Activated naive CD4-positive, alpha-beta T cell treated with Interleukin-2 at 50 U/mL for 16 hours (primary cell): ENCODE results near the gene PISD.
"Not testable (repeated sequence)": the region's sequence is repeated elsewhere in the genome, so short reads cannot be mapped to it uniquely, and the experiment has no call there.

Source experiments
- DNase-seq: peaks from one replicate; pipeline ENCODE4 v3.0.0-alpha.2; 2020

PISD gene

GRCh38 chr22:31661851-31662667 is at the start of gene PISD:
TSS of gene PISD (minus strand) at chr22:31662215. CDS start at chr22:31662208, 7 bp downstream.
- DNase-seq = peak; percentile 97

GRCh38 chr22:31711226-31711625 is 49.2 kb upstream of the PISD start:
- DNase-seq = not testable (repeated sequence)

GRCh38 chr22:31707519-31707918 is 45.5 kb upstream of the PISD start:
- no peak for DNase-seq

DNA sequence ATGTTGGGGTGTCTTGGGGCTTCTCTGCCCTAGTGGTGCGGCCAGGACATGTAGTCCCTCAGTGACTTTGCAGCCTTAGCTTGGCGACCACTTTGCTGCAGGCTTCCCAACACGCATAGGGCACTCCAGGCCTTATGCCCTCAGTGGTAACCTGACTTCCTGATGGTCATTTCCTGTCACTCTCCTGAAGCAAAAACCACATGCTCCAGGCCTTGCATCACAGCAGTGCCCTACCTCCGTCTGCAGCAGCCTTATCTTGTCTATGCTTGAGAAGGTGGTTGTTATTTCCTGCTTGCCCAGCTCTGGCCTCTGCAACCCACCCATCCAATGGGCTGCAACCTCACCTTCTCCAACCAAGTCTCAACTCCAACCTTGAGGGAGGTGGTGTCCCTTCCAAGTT is 33.4 kb upstream of the PISD start:
- DNase-seq = no peak

GRCh38 chr22:31694046-31694445 is 32.0 kb upstream of the PISD start:
- not testable (repeated sequence) for DNase-seq

DNA sequence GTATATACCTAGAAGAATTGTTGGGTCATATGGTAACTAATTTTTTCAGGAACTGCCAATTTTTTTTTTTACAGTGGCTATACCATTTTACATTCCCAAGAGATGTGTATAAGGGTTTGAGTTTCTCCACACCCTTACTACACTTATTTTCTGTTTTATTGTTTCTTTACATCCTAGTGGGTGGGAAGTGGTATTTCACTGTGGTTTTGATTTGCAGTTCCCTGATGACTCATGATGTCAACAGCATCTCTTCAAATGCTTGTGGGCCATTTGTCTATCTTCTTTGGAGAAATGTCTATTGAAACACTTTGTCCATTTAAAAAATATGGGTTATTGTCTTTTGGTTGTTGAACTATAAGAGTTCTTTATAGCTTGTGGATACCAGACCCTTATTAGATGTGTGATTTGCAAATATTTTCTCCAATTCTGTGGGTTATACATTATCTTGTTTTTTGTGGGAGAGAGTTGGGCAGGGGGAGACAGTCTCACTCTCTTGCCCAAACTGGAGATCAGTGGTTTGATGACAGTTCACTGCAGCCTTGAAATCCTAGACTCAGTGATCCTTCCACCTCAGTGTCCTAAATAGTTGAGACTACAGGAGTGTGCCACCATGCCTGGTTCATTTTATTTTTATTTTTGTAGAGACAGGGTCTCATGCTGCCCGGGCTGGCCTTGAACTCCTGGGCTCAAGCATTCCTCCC is 30.3 kb upstream of the PISD start:
- no peak for DNase-seq

DNA sequence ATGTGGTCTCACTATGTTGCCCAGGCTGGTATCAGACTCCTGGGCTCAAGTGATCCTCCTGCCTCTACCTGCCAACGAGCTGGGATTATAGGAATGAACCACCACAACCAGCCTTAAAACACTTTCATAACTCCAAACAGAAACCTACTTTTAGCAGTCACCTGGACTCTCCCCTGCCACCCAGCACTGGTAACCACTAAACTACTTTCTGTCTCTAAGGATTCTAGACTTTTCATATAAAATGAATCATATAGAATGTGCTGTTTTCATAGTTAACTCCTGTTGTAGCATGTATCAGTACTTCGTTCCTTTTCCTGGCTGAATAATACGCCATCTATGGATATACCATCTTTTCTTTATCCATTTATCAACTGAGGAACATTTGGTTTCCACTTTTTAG is 29.4 kb upstream of the PISD start:
- DNase-seq = no peak

- DNase-seq = no peak
Measured at GRCh38 chr22:31683181-31684105, 21.4 kb upstream of the PISD start.

DNA sequence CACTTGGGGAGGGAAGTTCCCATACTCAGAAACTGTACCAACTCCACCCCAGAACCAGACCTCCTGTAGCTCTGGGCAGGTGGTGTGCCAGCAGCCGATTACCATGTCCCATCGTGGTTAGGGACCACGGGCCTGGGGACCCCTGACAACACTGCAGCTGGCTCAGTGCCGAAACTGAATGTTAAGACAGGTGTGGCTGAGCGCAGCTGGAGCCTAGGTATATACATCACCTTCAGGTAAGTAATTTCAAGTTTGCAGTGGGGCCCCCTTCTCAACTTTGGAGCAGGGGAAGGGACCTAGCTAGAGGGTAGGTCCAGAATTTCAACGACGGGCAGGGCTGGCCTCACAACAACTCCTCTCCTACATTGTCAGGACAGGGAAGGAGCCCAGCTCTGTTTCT is 20.7 kb upstream of the PISD start:
- no peak for DNase-seq

GRCh38 chr22:31681349-31682345 is 19.6 kb upstream of the PISD start:
- no peak for DNase-seq

- DNase-seq = no peak
Measured at GRCh38 chr22:31680861-31681341, 18.9 kb upstream of the PISD start.

GRCh38 chr22:31678748-31679147 is 16.7 kb upstream of the PISD start:
- no peak for DNase-seq

DNA sequence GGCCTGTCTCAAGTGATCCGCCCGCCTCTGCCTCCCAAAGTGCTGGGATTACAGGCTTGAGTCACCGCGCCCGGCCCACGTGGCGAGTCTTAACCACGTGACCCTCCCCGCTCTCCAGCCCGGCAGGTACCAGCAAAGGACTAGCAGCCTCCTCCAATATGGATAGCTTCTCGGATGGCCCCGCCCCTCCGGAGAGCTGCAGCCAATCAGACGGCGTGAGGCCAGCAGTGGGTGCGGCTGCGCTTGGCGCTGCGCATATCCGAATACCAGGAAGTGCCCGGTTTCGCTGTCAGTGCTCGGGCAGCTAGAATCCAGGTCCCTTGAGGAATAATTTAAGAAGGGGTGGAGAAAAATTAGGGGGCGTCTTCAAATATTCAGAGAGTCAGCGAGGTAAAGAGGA is 14.7 kb upstream of the PISD start:
- peak; percentile 93 for DNase-seq

- not testable (repeated sequence) for DNase-seq
Measured at GRCh38 chr22:31674219-31674618, 12.2 kb upstream of the PISD start.

DNA sequence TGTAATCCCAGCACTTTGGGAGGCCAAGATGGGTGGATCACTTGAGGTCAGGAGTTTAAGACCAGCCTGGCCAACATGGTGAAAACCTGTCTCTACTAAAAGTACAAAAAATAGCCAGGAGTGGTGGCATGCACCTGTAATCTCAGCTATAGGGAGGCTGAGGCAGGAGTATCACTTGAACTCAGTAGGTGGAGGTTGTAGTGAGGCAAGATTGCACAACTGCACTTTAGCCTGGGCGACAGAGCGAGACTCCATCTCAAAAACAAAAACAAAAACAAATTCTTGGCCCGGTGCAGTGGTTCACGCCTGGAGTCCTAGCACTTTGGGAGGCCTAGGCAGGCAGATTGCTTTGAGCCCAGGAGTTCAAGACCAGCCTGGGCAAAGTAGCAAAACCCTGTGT is 6.8 kb upstream of the PISD start:
- not testable (repeated sequence) for DNase-seq

DNA sequence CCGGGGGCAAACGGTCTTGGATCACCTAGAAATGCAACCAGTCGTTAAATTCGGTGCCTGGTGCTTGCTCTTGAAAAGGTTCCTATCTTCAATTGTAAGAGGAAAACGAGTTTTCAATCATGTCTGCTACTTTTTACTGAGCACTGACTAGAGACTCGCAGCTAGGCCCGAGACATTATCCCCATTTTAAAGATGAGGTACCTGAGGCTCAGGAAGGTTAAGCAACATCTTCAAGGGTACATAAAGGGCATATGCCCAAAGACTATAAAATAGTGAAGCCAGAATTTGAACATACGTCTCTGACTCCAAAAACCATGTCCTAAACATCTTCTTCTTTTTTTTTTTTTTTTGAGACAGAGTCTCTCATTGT is 638 bp upstream of the PISD start:
- DNase-seq = no peak

DNA sequence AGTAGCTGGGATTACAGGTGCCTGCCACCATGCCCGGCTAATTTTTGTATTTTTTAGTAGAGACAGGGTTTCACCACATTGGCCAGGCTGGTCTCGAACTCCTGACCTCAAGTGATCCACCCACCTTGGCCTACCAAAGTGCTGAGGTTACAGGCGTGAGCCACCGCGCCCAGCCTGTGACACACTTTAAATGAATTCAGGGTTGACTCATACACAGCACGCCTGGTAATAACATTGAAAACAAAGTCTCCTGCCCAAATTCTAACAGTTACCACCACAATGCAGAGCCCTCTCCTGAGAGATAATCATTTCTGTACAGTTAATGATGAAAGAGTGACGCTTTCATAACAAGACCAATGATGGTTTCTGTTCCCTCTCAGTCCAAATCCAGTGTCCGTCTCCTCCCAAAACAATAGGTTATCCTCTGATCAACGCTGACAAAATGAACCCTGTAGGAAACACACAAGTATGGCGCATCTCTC is 1.1 kb downstream of the PISD start:
- DNase-seq = peak; percentile 65

DNA sequence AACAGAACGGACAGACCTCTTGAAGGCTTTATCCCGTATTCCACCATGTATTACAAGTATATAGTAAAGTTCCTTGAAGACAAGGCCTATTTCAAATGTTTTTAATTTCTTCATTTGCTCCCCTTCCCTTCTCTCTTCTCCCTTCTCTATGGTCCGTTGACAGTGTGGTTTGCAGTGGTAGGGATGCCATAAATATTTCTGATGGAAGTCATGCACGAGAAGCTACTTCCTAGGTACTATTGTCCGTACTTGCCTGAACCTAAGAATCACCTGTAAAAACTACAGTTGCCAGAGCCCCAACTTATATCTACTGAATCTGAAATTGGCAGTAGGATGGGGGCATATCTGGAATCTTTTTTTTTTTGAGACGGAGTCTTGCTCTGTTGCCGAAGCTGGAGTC is 2.8 kb downstream of the PISD start:
- no peak for DNase-seq

- no peak for DNase-seq
Measured at GRCh38 chr22:31654408-31654807, 7.6 kb downstream of the PISD start.

- no peak for DNase-seq
Measured at GRCh38 chr22:31653944-31654343, 8.1 kb downstream of the PISD start.

- DNase-seq = no peak
Measured at GRCh38 chr22:31652911-31653684, 8.9 kb downstream of the PISD start.
